Heart left ventricle (tissue), 13 donors: ENCODE results near the gene POU3F3.

ENCODE experiments used
- CTCF ChIP-seq, 12 donors: fragments of 200-600 bp; sonication (generic) in 4 of 12; IDR thresholded peaks; one replicate each; pipeline versions ENCODE4 v1.5.0 to v1.8.0; 2018 to 2022; ENCODE audit warnings: antibody characterized with exemption in 12 of 12, mild to moderate bottlenecking in 5 of 12
- POLR2A ChIP-seq, 2 donors: fragments of 450-650 bp; IDR thresholded peaks; one replicate each; pipeline ENCODE4 v1.6.1; 2017; ENCODE audit warnings: antibody characterized with exemption in 2 of 2, mild to moderate bottlenecking in 2 of 2, moderate library complexity in 2 of 2
- donor health status: ischemic (EF 13 %, LVEDD 7.1; RV severe dilation, severe dysfunction).
- donor health status: DM: no; HTN: yes; CAD: no.
- donor health status: DM: no; HTN: no; CAD: no.
- donor health status: ischemic (EF 25% LVEDD 6.9; RV normal size, moderate dysfunction).
- donor health status: ischemic (EF 25% LVEDD 5.7; RV mildly dilated, moderate dysfunction).
- donor health status: ischemic (EF 35%, LVEDD 5.7; RV mildly dilated, moderate dysfunction).
- donor health status: nonischemic (EF 11% LVEDD 7.7; RV severe dilation, severe dysfunction).
- donor health status: DM: yes; HTN: yes; CAD: no.
- donor health status: PGD.
- donor health status: ischemic (EF 29% LVEDD 5.4; RV normal size, mild dysfunction).
- donor health status: nonischemic (EF 23%, LVEDD 6.1; RV moderate dilation, normal function).

GRCh38 chr2:104866883-104867812 is 13.2 kb downstream of the POU3F3 start:
- no peak for TF ChIP-seq CTCF (IDR thresholded peaks at IDR 0.05)
- no peak for TF ChIP-seq POLR2A (IDR thresholded peaks at IDR 0.05)
